GM12891 (cell line): ENCODE measurements around the gene RPF1.

Experiments used
- POLR2A ChIP-seq: IDR thresholded peaks from 2 replicates; pipeline ENCODE4 v1.6.1; 2011; ENCODE audit warnings: low read depth, low read length, control low read depth
- POLR2AphosphoS5 ChIP-seq: IDR thresholded peaks from 2 replicates; pipeline ENCODE4 v1.6.1; 2011; ENCODE audit warnings: low read depth, low read length, control low read depth
- SPI1 ChIP-seq: IDR thresholded peaks from 2 replicates; pipeline ENCODE4 v1.6.1; 2011; ENCODE audit warnings: low read depth, low read length, control low read depth
- TAF1 ChIP-seq: IDR thresholded peaks from 2 replicates; pipeline ENCODE4 v1.6.1; 2011; ENCODE audit warnings: low read depth, low read length, control low read depth

GRCh38 chr1:84452436-84452835, 26.6 kb upstream of the RPF1 start:
- TF ChIP-seq POLR2A (no peak), TAF1 (no peak), POLR2AphosphoS5 (no peak), SPI1 (no peak)
